ENCODE results near the gene BTBD2. TPM values are rescaled to one million over a fixed set of nuclear protein-coding genes. Genes with fewer than 3 reads are reported as not detected.
A peak's percentile ranks its signal among the peaks of the same experiment; 100 is the strongest.

The BTBD2 gene
- total and polyA plus RNA-seq, 10 of the 15 experiments (the other 5 are each of a cell fraction or from before 2014, with no cell fraction given): 0.13 to 66.2 (median 10.4) TPM

DNA sequence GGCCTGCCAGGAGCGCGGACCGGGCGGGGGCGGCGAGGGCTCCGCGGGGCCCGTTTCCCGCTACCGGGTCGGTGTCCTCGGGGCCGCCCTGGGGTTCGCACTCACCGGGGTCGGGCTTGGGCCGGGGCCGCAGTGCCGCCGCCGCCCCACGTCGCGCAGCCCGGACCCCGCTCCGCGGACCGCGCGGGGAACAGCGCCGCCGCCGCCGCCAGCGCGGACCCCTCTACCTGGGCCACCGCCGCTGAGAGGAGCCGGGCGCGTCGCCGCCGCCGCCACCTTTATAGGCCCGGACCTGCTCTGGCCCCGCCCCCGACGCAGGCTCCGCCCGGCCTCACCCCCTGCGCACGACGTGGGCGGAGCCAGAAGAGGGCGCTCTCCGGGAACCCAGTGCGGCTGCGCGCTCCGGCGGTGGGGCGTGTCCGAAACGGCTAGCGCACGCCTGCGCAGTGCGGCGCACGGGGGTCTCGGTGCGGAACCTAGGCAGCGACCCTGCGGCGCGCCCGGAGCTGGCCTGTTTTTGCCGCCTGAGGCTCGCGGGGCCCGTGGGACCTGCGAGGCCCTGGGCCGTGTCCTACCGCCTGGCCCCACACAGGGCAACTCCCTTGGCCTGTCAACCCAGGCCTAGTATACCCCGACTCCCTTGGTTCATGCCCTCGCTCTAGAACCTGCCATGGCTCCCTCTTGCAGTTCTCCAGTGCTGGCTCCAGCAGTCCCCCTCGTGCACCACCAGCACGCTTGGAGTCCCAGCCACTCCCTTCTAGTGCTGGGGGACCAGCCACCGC, 35.7 kb upstream of the BTBD2 start, which contains the start of gene MKNK2:
MKNK2 (minus strand) TSS at position 254 of the 782 bp plus-strand sequence. CDS start 393 bp downstream, outside the sequence.
- ChIA-PET SMC1A (ENCODE audit: uncharacterized antibody, unreplicated experiment) (interaction anchor here (1.2 to 2.5 kb wide), 7 partner anchors 9 to 118 kb away, joined by 3 to 15 read pairs (median 9); no protein-coding TSS in a partner anchor), RAD21 (ENCODE audit: unreplicated experiment) (interaction anchor here (1.1 to 2.7 kb wide), 12 partner anchors 7 to 121 kb away, joined by 3 to 17 read pairs (median 4); partner anchors contain the start of gene IZUMO4), POLR2A (interaction anchor here (0.5 to 6.0 kb wide), 14 partner anchors 9 to 108 kb away, joined by 3 to 110 read pairs (median 6); partner anchors contain the start of gene MOB3A), CTCF (interaction anchor here (1.0 to 3.0 kb wide), 10 partner anchors 9 to 118 kb away, joined by 3 to 27 read pairs (median 5); no protein-coding TSS in a partner anchor)
- Histone ChIP-seq H3K4me1 (ENCODE audit: control insufficient read depth, insufficient read depth, low read length) (peaks cover 57% of the 10 kb centered on the region), H3K27me3 (replicated peaks in 1 of 2; ENCODE audit: control insufficient read depth in 2 of 2, insufficient read depth in 2 of 2, low read length in 1 of 2) (no peaks in the 10 kb centered on the region), H3K9me3 (replicated peaks; ENCODE audit: control insufficient read depth, insufficient read depth, low read length) (no peaks in the 10 kb centered on the region), H2AFZ (ENCODE audit: control insufficient read depth, low read depth, low read length) (peak within 1 kb of the TSS; percentile 51), H3K36me3 (ENCODE audit: control insufficient read depth in 2 of 2, insufficient read depth in 2 of 2, low read length in 1 of 2) (peaks cover 0 to 7% of the 10 kb centered on the region in 2 experiments; a peak in 3 of 4 replicates), H3K9ac (ENCODE audit: control insufficient read depth, insufficient read depth, low read length) (peak within 1 kb of the TSS; percentile 70), H3K79me2 (ENCODE audit: control insufficient read depth, insufficient read depth, low read length) (peaks cover 58% of the 10 kb centered on the region), H3K4me2 (ENCODE audit: control insufficient read depth, insufficient read depth) (peak within 1 kb of the TSS; percentile 91), H3K4me3 (peak within 1 kb of the TSS; percentile 83), H3K27ac (ENCODE audit: control insufficient read depth, insufficient read depth) (peak within 1 kb of the TSS; percentile 86), H4K20me1 (ENCODE audit: control insufficient read depth, insufficient read depth) (peaks cover 14% of the 10 kb centered on the region)
- in situ Hi-C loops (cut with MboI): no loop called here
- DNase-seq (ENCODE audit: low read depth, low spot score) (no peak), FAIRE-seq (peak; percentile 94), ATAC-seq (peak; percentile 48)
- intact Hi-C loops (cut with micrococcal nuclease; ENCODE audit: unreplicated experiment): loop anchor here (2.0 to 5.0 kb wide), 2 partner anchors 40 to 154 kb away; no protein-coding TSS in a partner anchor
- BruUV-seq (replicated peaks): no TSS peak
- WGBS (ENCODE audit: insufficient coverage, insufficient replicate concordance, low lambda C conversion rate, missing lambda C conversion rate): 2% methylated on average over 55 of the region's 93 CpGs
- no peak for TF ChIP-seq MTA3 (IDR thresholded peaks at IDR 0.05; ENCODE audit: borderline replicate concordance, low read length)
- TF ChIP-seq HDAC2 (IDR thresholded peaks at IDR 0.05): peak; percentile 95; the same call in 1 of the 2 replicates
- peak; percentile 18; the same call in 1 of the 2 replicates for TF ChIP-seq CHD2 (IDR thresholded peaks at IDR 0.05; ENCODE audit: borderline replicate concordance, low read depth, low read length)
- no peak for TF ChIP-seq SUZ12 (IDR thresholded peaks at IDR 0.05; ENCODE audit: unreplicated experiment)
- TF ChIP-seq TCF3 (IDR thresholded peaks at IDR 0.05; ENCODE audit: borderline replicate concordance, insufficient read depth, low read depth, low read length): peak; percentile 97
- no peak for TF ChIP-seq GABPA (IDR thresholded peaks at IDR 0.05; ENCODE audit: low read depth)
- TF ChIP-seq FOXM1 (IDR thresholded peaks at IDR 0.05; ENCODE audit: low read depth, low read length): no peak
- TF ChIP-seq NRF1 (conservative IDR thresholded peaks at IDR 0.05; ENCODE audit: low read depth, low read length): peak; percentile 91
- TF ChIP-seq, protein P1, sequence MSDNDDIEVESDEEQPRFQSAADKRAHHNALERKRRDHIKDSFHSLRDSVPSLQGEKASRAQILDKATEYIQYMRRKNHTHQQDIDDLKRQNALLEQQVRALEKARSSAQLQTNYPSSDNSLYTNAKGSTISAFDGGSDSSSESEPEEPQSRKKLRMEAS (IDR thresholded peaks at IDR 0.05; ENCODE audit: low read depth, low read length): peak; percentile 17; the same call in 1 of the 2 replicates
- peak; percentile 70; the same call in 1 of the 2 replicates for TF ChIP-seq ZSCAN29 (IDR thresholded peaks at IDR 0.05)
- no peak for TF ChIP-seq FOXK2 (IDR thresholded peaks at IDR 0.05)
- no peak for TF ChIP-seq JUND (IDR thresholded peaks at IDR 0.05; ENCODE audit: low read depth, low read length)
- no peak for TF ChIP-seq SPI1 (IDR thresholded peaks at IDR 0.05; ENCODE audit: borderline replicate concordance, insufficient read depth, low read depth, low read length)
- peak; percentile 89 to 96 for TF ChIP-seq BHLHE40 (IDR thresholded peaks at IDR 0.05; ENCODE audit: borderline replicate concordance in 1 of 2, low read depth in 2 of 2, low read length in 1 of 2)
- TF ChIP-seq EP300 (IDR thresholded peaks at IDR 0.05; ENCODE audit: borderline replicate concordance in 1 of 2, control insufficient read depth in 1 of 2, low read depth in 2 of 2, low read length in 2 of 2): no peak
- no peak for TF ChIP-seq PRDM15 (CRISPR knock-in tag; IDR thresholded peaks at IDR 0.05)
- TF ChIP-seq, protein P2, sequence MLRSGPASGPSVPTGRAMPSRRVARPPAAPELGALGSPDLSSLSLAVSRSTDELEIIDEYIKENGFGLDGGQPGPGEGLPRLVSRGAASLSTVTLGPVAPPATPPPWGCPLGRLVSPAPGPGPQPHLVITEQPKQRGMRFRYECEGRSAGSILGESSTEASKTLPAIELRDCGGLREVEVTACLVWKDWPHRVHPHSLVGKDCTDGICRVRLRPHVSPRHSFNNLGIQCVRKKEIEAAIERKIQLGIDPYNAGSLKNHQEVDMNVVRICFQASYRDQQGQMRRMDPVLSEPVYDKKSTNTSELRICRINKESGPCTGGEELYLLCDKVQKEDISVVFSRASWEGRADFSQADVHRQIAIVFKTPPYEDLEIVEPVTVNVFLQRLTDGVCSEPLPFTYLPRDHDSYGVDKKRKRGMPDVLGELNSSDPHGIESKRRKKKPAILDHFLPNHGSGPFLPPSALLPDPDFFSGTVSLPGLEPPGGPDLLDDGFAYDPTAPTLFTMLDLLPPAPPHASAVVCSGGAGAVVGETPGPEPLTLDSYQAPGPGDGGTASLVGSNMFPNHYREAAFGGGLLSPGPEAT (IDR thresholded peaks at IDR 0.05; ENCODE audit: low read depth): no peak
